T-helper 1 cell treated with Interleukin-12 subunit alpha and Interleukin-12 subunit beta and Interleukin-4 antibody, amounts not matched to agents 30 ng/mL and 1 ng/mL, for 36 hours (primary cell): ENCODE data around the gene TRMT10C. TPM values are rescaled to one million over a fixed set of nuclear protein-coding genes. Genes with fewer than 3 reads are reported as not detected.
"Not testable (repeated sequence)": the region's sequence is repeated elsewhere in the genome, so short reads cannot be mapped to it uniquely, and the experiment has no call there.

Source experiments
- intact Hi-C: fragments of 100-400 bp; cut with micrococcal nuclease; formaldehyde crosslinking; loops from one replicate; pipeline ENCODE4 v1.15.1; 2024
- total RNA-seq: library from RNA; stranded (reverse); gene quantifications from 2 replicates; pipeline ENCODE4 v1.2.3, GENCODE V29; 2022

The TRMT10C gene
- total RNA-seq: 24.2 and 26.7 TPM in 2 replicates

DNA sequence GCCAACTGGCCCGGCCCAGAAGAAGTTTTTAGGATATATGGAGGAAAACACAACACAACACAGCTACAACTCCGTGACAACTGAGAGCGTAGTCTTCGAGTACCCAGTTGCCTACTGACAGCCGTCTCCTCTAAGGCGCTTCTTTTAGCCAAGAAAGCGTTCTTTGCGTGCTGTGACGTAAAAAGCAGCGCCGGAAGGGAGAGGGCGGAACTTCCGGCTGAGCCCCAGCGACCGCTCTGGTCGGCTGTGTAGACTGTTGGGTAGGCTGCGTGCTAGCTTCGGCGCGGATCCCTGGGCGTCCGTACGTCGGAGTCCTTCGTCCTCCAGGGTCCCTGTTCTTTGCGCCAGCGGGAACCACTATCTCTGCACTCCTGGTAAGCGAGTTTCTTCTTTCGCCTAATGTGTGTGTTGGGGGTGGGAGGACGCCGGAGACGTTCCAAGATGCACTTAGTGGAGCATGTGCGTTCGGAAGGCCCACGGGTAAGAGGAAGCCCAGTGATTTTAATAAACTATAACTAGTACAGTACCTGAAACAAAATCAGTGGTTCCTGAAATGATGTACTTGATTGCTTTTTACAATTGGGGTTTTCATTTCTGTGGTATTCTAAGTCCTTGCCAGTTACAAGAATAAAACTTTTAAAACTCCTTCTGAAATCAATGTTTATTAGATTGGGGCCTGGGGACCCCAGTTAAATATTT, at the start of gene TRMT10C:
TRMT10C (plus strand) TSS at position 239 of the 699 bp plus-strand sequence. CDS start 2,914 bp downstream, outside the sequence.
- intact Hi-C loops: loop anchor here (1.0 to 5.0 kb wide), 9 partner anchors 12 to 171 kb away; partner anchors contain the start of genes CEP97, RPL24 and ZBTB11

DNA sequence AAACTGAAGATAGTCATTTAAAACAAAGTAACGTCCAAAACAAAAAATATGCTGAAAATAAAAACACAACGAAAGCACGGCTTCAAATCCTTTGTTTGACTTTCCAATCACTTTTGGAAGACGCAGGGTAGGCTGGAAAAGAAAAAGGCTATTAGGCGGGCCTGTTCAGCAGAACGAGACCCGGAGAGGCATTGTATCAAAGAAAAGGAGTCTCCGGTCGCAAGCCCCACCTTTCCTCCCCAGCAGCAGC, 49.3 kb upstream of the TRMT10C start:
- intact Hi-C loops: loop anchor here (1.0 to 5.0 kb wide), 4 partner anchors 8 to 1250 kb away; partner anchors contain the start of genes LNP1, TBC1D23, TOMM70 and TRMT10C

DNA sequence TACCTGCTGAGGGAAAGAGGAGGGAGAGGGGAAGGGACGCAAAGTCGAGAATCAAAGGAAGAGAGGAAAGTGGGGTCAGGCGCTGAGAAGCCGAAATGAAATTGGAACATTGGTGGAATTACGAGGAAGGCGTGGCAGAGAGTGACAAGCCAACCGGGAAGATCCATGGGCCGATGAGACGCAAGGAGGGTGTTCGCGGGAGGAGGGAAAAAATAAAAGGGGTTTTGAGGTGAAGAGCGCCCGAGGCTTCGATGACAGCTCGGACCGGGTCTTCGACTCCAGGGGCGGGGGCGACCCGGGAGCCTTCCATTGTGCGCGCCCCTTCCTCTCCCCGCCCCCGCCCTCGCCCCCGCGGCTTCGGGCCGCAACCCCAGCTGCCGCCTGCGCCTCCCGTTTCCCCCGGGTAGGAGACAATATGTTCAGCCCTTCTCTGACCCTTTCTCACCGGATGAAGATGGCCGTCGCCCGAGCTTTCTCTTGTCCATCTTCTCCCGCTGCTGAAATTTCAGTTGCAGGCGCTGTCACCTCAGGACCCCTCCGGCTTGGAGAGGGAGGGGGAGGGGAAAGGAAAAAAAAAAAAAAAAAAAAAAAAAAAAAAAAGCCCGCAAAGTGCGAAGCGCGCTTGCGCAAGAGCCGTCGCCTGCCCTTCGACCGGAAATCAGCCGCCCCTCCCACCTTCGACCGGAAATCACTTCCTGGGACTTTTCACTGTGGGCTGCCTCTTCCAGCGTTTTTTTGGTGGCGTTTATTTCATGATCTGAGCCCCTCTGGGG, 48.8 kb upstream of the TRMT10C start, which contains the start of gene SENP7:
SENP7 (minus strand) TSS at position 567 of the 773 bp plus-strand sequence; CDS start at position 485, 82 bp downstream.
- intact Hi-C loops: loop anchor here (1.0 to 5.0 kb wide), 7 partner anchors 9 to 1251 kb away; partner anchors contain the start of genes LNP1, TBC1D23, TOMM70 and TRMT10C

DNA sequence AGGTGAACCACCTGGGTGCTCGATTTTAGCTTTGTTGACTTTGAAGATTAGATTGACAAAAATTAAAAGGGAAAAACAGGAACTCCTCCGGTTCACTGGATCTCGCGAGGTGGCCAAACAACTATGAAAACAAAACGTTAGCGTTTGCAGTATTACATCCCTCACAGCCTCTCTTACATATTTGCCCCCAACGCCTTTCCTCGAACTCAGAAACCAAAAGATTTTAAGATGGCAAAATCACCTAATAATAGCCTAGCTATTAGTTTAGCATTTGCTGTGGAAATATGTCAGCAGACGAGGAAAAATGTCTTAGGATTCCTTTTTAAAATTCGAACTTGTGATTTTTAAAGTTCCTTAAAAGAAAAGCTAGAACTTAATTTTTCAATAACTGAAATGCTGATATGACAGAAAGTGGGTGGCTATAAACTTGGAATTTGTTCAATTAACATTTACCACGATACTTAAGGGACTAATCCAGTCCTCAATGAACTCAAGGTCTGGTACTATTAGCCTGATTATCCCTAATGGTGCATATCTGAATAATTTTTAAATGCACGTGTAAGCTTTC, 48.2 kb upstream of the TRMT10C start:
- intact Hi-C loops: loop anchor here (1.0 to 5.0 kb wide), 5 partner anchors 60 to 1251 kb away; partner anchors contain the start of genes LNP1, TBC1D23, TOMM70 and ZBTB11

DNA sequence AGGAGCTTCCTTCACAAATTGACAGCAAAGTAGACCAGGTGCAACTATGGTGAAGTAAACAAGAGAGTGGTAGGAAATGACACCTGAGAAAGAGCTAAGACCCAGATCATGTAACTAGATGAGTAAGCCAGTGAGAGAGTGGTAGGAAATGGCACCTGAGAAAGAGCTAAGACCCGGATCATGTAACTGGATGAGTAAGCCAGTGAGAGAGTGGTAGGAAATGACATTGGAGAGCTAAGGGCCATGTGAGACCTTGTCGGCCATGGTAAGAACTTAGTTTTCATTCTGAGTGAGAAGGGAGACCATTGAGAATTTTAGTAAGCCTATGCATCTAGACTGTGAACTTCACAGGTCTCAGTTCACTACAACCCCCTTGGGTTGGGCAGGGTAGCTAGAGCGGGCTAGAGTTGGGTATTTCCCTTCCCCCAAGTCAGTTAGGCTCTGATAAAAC, 43.2 kb upstream of the TRMT10C start:
- intact Hi-C loops: loop anchor here (1.0 to 2.0 kb wide), 10 partner anchors 13 to 808 kb away; partner anchors contain the start of genes CEP97, TRMT10C and ZBTB11

DNA sequence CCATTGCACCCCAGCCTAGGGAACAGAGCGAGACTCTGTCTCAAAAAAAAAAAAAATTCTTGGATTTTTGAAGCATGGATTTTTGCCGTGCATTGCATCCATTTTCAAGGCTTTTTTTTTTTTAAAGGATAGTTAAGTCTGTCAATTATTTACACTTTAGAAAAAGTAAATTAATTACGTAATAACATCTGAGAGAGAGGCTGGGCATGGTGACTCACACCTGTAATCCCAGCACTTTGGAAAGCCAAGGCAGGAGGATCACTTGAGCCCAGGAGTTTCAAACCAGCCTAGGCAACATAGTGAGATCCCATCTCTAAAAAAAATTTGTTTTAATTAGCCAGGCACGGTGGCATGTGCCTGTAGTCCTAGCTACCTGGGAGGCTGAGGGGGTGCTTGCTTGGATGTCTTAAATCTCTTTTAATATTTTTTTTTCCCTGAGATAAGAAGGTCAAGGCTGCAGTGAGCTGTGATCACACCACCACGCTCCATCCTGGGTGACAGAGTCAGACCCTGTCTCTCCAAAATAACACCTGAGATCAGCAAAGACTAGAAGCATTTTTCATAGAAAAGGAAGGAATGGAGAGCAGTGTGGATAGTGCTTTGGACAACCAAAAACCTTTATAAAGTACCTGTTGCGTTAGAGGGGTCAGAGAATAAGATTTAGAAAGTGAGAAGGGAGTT, 41.8 kb upstream of the TRMT10C start:
- intact Hi-C loops: loop anchor here (2.0 kb wide), 3 partner anchors 205 to 809 kb away; partner anchors contain the start of gene CEP97

DNA sequence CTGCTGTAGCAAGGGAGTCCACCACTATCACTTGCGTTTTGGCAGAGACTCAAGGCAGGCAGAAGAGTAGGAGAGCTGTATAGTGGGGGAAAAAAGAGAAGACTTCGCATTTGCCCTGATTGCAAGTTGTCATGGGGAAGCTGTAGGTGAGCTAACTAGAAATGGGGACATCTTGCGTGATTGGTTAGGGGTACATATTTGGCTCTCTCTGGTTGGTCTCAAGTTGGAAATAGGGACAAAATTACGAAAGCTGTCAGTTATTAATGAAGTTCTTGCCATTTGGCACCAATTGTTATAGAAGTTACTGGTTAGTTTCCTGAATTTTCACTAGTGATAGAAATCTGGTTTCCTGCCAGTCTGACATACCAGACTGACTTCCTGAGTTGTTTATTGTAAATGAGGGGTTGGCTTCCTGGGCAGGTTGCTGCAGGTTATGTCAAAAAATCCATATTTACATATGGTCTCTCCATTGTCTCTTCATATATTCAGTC, 40.4 kb upstream of the TRMT10C start:
- intact Hi-C loops: no loop called here

DNA sequence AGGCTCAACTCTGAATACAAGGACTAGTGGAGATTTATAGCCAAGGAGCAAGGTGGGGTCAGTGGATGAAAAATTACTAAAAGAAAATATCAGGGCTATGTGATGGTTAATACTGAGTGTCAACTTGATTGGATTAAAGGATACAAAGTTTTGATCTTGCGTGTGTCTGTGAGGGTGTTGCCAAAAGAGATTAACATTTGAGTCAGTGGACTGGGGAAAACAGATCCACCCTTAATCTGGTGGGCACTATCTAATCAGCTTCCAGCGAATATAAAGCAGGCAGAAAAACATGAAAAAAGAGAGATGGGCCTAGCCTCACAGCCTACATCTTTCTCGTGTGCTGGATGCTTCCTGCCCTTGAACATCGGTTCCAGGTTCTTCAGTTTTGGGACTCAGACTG, 34.2 kb upstream of the TRMT10C start:
- intact Hi-C loops: no loop called here

DNA sequence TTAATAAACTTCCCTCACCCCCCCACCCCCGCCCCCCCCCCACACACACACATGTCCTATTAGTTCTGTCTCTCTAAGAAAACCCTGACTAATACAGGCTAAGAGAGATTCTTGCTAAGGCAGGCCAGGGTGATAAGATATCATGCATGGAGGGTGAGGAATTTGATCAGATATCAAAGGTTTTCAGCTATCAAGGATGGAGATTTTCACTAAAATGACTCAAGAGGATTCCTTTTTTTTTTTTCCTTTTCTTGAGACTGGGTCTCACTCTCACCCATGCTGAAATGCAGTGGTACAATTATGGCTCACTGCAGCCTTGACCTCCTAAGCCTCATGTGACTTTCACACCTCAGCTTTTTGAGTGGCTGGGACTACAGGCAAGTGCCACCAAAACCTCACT, 33.8 kb upstream of the TRMT10C start:
- intact Hi-C loops: no loop called here

DNA sequence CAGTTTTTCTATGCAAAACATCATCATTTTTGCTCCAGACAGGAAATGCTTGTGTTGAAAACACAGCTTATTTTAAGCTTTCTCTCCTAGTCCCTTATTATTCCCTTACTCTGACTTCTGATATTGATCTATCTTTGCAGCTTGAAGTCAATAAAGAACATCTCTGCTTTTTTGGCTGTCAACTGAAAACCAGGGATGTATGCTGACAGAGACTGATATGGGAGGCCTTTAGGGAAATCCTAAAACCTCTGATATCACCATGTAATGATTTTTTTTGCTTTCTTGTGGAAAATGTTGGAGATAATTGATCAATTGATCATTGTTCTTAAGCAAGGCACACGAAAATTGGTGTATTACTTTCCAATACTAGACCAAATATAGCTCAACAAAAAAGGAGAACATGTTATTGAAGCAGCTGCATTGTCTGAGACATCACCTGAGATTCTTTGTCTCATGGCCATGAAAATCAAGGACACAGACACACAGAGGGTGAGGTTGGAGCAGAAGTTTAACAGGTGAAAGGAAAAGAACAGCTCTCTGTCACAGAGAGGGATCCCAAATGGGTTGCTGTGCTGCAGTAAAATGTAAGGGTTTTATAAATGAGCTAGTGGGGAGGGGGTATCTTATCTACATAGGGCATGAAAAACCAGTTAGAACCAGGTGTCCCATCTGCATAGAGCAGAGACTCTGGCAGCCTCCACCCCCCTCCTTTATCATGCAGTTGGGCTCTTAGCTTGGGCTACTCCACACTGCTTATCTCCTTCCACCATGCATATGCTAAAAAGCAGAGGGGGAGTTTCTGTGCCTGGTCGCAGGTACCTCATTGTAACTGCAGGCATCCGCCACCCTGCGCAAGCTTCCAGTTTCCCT, 31.6 kb upstream of the TRMT10C start:
- intact Hi-C loops: no loop called here

DNA sequence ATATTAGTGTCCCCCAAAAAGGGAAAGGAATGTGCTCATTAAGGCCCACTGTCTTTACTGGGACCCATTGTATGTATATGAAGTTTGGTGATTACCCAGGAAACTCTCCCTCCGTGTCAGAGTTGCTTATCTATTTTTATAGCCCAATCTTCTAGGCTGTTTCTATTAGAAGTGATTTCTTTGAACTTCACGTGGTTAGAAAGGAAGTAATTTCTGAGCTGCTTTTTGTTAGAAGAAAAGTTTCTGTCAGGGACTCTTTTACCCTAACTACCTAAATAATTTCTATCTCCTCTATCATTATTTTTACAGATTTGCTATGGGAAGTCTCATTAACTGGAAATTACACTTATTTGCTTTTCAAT, 31.0 kb upstream of the TRMT10C start:
- intact Hi-C loops: loop anchor here (1.0 kb wide), 1 partner anchor 12 kb away; no protein-coding TSS in a partner anchor

DNA sequence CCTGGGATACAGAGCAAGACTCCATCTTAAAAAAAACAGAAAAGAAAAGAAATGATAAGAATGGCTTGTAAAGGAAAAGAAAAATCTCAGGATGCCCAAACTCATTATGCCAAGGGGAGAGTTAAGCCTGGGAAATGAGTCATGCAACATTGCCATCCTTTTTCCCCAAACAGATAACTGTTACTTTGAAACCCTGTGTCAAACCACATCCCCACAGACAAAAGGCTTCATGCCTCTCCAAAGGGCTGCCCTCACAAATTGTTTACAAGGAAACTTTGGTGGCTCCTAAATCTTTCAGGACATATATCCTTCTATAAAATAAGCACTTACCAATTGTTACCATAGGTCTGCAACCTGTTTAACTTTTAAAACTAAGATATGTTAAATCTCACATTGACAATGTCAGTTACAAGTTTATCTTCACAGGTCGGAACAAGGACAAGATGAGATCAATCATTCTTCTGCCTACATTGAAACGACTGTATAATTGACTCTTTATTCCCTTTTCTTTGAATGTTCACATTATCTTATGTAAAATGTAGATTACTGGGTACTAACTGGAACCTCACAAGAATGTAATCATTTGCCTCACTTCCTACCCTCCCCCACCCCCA, 30.1 kb upstream of the TRMT10C start:
- intact Hi-C loops: loop anchor here (1.0 kb wide), 1 partner anchor 13 kb away; no protein-coding TSS in a partner anchor

DNA sequence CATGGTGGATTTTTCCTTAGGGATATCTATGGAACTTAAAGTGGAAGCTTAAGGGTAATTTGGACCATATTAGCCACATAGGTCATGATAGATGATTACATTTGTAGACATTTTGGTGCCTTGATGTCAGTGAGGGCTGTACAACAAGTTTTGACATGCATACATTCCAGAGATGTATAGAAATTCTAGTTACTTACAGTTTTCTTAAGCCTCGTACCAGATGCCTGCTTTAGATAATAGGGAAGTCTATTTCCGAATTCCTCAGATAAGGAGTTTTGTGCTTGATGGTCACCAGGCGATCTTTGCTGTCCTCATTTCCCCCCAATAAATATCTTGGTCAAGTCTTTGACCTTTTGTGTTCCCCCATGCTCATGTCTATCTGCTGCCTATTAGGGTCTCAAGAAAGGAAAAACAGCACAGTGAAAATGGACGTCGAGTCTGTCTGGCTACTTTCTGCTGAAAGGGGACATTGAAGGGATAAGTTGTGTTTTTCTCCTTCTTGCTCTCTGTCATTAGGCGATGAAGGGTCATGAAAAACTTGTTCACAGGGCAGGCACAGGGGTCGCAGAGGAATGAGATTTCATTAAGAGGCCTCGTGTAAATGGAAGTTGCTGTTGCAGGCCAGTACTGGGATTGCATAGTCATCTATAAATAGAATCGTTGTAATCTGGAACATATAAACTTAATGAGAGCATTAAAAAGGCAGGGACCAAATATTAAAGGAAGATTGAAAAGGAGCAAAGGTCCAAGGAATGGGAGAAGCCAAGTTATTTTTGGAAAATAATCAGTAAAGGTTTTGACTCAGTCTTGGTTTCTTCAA, 28.7 kb upstream of the TRMT10C start:
- intact Hi-C loops: no loop called here

DNA sequence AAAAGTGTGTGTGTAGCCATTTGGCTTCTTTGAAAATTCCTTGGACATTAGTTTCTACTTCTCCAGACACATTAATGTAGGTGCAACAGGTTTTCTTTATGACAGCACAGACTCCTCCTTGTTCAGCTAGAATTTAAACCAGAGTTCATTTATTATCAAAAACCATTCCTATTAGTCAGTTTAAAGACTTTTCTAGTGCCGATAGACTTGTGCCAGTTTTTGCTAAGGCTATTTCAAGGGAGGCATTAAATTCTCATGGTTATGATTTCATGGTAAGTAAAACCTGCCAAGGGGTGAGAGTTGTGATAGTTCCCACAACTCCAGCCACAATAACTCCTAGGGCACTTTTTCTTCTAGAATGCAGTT, 28.1 kb upstream of the TRMT10C start:
- intact Hi-C loops: no loop called here

DNA sequence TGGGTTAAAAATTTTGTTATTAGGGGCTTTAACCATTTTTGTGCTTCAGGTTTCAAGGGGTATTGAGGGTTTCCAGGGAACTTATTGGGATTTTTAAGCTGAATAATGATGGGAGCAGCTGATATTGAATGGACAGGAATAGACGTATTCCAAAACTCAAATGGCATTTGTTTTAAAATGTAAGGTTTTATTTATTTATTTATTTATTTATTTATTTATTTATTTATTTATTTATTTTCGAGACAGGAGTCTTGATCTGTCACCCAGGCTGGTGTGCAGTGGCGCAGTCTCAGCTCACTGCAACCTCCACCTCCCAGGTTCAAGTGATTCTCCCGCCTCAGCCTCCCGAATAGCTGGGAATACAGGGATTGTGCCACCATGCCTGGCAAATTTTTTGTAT, 26.4 kb upstream of the TRMT10C start:
- intact Hi-C loops: no loop called here

DNA sequence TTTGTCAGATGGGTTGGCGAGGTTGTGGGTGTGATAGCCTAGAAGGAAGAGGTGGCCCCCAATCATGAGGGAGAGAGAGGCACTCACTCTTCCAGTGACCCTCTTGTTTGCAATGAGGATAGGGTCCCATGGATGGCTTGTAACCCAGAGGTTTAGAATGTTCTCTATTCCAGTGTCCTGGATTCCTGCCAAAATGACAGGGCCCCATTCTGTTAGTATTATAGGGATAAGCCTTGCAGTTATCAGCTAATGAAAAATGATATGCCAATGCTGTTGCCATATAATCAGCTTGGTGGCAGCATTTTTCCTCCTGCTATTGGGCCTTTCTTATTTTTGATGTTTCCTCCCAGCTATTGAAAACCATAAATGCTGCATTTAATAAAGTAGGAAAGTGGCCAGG, 25.4 kb upstream of the TRMT10C start:
- intact Hi-C loops: no loop called here

DNA sequence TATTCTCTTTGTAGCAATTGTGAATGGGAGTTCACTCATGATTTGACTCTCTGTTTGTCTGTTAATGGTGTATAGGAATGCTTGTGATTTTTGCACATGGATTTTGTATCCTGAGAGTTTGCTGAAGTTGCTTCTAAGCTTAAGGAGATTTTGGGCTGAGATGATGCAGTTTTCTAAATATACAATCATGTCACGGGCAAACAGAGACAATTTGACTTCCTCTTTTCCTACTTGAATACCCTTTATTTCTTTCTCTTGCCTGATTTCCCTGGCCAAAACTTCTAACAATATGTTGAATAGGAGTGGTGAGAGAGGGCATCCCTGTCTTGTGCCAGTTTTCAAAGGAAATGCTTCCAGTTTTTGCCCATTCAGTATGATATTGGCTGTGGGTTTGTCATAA, 24.7 kb upstream of the TRMT10C start:
- intact Hi-C loops: not testable (repeated sequence)

DNA sequence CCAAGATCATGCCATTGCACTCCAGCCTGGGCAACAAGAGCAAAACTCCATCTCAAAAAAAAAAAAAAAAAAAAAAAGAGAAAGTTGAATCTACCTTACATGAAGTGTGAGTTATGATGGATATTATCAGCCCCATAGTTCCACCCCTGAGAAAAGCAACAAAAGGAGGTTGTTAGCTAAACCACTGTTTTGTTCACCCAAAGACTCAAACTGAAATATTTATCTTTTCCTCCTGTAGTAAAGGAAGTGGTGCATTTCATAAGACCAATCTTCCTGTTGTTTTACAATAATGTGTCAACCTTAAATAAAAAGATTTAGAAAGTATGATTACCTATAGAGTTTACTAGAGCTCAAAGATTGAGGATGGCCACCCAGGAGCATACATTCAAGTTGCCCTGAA, 18.7 kb upstream of the TRMT10C start:
- intact Hi-C loops: loop anchor here (1.0 kb wide), 3 partner anchors 18 to 30 kb away; partner anchors contain the start of gene TRMT10C
